HG02571 (cell line): ENCODE measurements around the gene NCAM1.

Source experiments
- ATAC-seq: cut with Tn5 transposase; IDR thresholded peaks from one replicate; pipeline ENCODE4 v1.9.1; 2021; ENCODE audit warnings: mild to moderate bottlenecking, moderate library complexity; ENCODE audit not compliant: unreplicated experiment

The NCAM1 gene

DNA sequence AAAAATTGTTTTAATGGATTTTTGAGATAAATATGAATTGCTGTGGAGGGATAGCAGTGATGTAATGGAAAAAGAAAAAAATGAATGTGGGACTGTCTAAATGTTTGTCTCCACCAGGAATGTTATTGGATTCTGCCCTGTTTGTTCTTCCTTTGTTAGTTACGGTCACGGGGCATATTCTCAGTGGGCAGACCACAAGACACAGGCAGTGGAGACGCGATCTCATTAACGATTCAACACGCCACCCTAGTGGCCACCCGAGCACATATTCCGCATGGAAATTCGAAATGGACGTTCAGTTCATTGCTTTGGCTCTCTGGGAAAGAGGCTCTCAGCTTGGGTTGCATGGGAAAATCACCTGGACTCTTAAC lies 201.4 kb downstream of the NCAM1 start:
- ATAC-seq: no peak

DNA sequence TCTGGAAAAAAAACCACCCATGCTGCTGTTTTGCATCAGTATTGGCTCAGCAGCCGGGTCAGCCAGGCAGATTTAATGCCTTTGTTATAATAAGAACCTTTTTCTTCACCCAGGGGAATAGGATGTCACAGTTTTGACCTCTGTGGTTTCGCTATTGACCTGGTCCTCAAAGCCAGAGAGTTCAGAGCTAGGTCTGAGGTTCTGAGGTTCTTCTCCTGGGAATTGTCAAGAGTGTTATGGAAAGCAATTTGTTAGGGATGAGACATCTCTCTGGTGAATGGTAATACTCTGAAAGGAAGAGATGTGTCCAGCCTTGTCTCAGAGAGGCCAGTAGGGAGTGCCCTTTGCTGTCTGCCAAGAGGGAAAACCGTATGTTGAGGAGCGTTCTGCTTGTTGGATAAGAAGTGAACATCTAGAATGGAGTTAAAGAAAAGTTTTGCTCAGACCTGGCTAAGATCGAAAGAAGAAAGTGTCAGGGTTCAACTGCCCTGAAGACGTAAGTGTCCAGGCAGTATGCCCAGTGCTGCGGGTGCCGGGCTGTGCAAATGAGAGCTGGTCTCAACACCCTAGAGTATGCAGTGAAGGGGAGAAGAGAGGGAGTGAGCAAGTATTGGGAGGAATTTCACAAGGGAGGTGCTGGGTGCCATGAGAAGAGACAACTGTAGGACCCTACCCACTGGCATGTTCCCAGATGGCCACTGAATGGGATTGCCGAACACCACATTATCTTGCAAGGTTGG lies 202.2 kb downstream of the NCAM1 start:
- ATAC-seq: no peak

DNA sequence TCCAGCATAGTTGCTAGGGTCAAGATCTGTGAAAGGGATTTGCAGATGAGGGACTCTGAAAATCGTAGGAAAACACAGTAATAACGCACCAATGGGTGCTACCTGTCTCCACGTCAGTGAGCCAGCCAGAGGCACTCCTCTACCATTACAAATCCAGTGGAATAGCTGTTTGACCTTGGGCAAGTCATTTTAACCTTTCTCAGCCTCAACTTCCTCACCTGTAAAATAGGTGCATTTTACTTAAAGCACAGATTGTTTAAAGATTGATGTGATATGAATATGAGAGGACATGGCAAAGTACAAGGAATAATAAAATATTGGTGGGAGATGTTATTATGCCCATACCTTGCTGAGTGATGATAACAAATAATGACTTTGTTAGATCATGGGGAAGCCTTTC lies 205.1 kb downstream of the NCAM1 start:
- ATAC-seq: no peak

DNA sequence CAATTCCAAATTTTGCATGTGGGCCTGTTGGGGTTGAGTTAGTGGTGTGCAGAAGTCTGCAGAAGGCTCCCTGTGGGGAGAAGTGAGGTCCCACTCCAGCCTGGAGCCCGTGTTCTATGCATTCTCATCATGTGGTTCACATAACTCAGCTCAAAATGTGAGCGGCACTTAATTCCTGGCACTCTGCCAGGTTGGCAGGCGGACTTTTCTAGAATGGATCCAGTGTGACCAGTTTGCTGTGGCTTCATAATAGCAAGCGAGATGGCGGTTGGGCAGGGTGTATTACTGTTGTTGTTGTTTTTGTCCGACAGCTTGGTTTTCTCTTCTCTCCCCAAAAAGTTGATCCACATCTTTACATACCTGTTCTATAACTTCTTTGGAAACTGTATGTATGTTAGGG lies 206.4 kb downstream of the NCAM1 start:
- no peak for ATAC-seq

DNA sequence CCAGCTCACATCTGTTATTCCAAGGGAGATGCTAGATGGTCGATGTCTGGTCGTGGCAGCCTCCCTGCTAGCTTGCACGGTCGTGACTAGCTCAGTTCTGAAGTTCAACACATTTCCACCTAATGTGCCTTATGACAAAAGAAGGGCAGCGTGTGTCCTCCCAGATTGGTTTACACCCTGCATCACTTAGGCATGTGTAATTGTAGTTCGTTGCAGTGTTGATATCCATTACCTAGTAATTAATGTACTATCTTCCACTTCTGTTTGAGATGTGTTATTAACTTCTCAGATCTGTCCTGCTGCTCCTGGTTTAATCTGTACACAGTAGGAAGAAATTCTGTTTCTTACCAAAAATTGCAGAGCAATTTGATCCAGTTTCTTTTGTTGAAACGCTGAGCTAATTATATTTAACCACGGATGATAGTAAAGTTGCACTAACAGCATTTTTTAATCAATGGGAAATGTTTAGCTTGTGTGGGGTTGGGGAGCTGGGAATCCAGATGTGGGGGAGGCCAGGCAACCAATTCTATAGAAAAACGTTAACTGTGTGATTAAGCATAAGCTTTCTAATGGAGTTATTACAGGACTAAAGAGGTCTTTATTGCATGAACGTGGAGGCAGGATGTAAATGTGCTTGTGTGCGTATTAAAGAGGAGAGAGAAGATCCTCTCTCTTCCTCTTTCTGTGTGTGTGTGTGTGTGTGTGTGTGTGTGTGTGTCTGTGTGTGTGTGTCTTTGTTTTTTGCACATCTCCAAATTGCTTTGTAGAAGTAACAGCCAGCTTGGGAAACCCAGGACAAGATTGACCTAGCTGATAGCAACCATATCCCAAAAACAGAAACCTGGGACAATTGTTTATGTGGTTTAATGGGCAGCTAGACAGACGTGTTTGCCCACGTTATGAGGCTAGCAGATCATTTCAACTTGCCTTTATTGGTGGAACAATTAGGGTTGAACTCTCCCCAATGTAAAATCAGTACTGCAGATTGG lies 207.4 kb downstream of the NCAM1 start:
- ATAC-seq: no peak

DNA sequence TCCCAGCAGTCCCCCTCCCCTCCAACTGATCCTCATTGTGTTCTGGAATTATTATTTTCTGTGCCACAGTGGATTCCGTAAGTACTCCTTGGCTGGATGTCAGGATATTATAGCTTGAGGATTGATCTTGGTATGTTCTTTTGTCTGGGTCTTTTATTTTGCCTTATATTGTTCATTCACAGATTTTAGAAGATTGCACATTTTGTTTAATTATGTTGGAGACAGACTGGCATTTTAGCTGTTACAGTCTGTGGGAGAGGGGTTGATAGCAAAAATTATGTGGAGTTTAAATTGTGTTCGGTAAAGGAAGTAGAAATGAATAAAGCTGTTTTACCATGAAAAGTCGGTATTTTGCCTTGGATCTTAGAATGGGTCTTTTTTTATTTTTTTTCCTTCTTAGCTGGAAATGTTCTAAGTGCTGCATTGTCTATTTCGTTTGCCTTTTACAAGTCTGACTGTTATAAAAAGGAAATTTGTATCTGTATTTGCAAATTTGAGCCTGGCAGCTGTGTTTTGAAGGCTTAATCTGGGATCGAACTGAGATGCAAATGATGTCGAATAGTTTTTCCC lies 211.2 kb downstream of the NCAM1 start:
- no peak for ATAC-seq

DNA sequence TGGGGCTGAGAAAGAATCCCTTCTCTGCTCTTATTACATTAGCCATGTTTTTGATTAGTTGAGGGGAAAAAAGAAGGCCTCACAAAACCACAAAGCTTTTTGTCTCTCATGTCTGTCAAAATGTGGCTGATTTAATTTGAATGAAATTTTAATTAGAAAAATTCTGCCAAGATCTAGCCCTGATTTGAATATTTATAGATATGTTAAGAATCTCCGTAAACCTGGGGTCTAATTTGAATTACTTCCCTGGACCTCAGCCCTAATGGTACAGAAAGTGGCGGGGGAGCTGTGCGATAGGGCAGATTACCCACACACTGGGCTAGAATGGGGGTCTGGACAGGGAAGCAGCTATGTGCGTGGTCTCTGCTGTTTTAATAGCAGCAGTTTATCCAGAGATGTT lies 211.9 kb downstream of the NCAM1 start:
- no peak for ATAC-seq

DNA sequence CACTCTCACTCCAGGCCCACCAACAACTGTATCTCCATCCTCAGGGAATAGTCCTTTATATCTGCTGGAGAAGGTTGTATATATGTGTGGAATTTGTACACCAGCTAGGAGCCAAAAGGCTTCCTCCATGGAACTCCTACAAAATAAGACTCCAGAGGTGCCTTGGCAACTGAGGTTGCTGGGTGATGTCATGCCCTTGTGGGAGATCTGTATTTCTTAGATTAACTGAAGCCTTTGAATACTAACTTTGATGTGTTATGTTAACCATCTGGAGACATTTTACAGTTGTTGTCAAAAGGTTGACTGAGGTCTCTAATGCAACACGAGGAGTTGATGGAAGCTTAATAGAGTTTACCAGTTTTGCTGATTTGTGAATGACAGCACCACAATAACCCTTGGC lies 213.7 kb downstream of the NCAM1 start:
- ATAC-seq: no peak

DNA sequence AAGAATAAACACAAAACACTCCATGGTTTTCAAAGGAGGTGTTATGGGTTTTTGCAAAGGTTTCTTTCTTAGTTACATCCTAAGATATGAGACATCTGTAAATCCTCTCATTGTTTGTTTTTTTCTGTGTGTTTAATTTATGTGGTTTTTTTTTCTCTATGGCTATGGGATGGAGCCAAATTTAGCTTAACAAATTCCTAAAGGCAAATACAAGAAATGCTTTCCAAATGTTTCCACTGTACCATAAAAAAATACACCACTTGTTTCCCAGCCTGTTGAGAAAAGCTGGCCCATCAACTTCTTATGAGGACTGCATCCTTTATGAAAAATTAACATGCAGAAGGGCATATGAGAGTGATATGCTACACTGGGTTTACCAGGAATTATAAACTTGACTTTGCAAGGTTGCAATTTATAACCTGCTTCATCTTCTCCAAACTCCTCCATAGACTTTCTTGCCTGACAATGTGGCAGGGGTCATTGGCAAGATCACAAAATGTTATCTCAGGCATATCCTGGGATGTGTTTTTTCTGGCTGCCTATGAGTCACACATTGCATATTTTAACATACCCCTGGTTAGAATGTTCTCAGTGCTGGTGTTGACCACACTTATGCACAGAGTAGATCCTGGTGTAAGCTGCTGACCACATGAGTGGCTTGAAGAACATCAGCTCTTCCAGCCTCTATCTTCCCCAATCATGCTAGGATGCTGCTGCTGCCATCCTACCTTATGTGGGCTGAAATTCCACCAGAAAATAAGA lies 215.6 kb downstream of the NCAM1 start:
- no peak for ATAC-seq

DNA sequence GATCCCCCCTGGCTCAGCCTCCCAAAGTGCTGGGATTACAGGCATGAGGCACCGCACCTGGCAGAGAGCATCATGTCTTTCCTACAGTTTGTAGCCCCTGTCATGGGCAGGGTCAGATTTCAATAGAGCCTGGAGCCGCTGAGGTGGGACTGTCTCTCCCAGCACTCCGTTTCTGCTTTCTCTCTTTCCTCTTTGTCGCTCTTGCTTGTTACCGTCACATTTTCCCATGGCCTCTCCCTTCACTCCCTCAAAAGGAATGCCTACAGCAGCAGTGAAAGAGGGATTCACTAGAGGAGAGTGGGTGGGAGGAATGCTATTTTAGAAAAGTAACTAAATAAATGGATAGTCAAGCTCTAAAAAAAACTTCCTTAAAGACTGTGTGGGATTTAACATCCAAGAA lies 216.5 kb downstream of the NCAM1 start:
- no peak for ATAC-seq

DNA sequence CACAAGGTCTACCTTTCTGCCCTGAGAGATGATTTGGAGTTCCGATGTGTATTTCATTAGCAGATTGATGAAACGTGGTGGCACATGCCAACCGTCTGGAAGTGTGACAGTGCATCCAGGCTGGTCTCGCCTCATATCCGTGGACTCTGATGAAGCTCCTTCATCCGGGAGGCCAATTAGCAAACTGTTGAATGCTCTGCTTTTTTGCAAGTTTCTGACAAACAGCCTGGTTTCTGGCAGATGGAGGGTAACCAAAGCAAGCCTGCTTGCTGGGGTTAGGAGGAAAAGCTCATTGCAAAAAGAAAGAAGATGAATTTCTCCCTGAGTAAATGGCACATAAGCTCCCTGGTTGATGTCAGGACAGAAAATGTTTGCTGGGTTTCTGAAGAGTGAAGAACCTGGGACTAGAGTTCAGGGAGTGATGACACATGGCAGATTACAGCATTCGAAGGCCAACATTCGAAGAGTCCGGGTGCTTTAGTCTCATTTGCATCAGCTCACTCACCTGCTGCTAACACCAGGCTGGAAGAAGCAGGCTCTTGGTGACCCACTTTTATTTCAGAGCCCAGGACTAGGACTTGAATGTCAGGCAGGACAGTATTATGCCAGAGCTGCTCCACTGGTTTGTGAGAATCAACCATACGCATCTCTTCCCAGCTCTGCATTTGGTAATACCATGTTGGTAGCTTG lies 217.3 kb downstream of the NCAM1 start:
- ATAC-seq: no peak

DNA sequence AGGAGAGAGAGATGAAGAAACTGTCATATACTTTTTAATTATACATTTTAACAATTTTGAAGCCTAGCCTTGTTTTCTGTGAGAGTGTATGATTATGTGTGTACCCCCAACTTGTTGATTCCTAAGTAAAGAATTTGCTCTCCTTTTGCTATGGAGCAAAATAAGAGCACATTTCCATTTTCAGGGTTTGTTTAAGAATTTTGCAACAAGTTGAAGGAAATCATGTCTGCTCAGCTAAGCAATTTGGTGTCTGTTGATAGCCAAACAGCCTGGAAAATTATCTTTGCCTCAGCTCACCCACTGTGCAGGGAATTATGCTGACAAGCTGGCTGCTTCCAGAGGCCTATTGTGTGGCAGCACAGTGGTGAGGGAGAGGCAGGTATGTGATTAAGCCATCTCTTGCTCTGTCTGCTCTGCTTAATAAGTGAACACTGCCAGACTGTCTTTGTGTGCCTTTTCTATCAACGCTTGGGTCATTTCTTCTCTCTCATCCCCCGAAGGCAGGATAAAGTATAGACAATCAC lies 218.0 kb downstream of the NCAM1 start:
- no peak for ATAC-seq

DNA sequence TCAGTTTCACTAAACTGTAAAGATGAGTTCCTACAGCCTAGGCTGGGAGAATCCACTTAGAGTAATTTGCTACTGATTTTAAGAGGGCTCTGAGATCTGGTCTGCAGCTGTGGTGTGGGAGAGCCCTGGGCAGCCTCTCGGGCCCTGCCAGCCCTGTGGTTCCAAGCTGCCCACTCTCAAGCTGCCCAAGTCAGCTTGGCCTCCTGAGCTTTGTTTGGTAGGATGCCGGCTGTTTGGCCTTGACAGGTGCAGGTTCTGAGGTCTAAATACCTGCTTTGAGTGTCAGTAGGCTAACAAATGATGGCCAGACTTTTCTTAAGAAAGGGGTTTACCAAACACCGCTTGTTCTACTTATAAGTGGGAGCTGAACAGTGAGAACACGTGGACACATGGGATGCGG lies 219.9 kb downstream of the NCAM1 start:
- no peak for ATAC-seq

DNA sequence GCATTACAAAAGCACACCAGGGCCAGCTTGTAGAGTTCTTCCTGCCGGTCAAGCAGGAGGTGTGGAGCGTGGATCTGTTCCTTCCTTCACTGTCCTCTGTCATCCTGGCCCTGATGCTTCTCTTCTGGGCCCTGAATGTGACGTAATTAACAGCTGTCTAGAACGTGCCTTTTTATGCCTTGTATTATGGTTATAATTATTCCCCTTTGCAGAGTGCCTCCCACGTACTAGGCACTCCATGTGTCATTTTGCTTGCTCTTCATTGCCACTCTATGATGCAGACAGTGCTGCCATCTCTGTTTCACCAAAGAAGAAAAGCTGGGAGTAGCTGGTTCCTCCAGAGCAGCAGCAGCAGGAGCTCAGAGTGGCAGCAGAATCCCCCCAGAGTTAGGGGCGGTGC lies 221.1 kb downstream of the NCAM1 start:
- ATAC-seq: no peak

DNA sequence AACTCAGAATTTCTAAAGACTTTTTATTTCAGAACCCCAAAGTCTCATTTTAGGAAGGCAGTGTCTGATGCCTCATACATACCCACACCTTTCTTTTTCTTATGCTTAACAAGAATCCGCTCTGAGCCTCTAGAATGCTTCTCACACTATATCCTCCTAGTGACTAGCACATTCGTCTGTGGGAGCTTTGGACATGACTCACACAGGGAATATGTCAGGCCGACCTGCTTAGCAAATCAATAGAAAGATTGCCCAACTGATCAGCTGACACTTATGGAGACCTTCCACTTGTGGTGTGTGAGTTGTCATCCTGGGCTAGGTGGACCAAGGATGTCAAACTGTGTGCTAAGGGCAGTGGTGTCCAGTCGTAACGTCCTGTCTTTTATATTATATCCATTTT lies 223.3 kb downstream of the NCAM1 start:
- no peak for ATAC-seq

DNA sequence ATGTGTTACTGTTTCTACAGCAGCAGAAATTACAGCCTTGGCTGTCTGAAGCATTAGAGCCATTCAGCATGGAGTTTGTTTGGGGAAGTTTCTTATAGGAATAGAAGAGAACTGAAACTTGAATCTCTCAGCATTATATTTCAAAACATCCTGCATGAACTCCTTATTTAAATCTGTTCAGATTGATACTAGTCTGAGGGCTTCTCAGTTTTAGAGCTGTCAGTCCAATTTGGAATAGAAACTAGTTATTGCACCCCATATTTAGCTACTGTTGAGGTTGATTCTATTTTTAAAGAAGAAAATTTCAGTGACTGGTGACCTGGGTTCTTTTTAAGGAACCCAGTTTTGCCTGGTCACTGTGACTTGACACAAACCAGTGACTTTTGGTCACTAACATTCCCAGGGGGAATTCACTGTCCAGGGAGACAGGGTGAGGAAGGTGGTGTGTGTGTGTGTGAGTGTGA lies 227.2 kb downstream of the NCAM1 start:
- ATAC-seq: no peak

DNA sequence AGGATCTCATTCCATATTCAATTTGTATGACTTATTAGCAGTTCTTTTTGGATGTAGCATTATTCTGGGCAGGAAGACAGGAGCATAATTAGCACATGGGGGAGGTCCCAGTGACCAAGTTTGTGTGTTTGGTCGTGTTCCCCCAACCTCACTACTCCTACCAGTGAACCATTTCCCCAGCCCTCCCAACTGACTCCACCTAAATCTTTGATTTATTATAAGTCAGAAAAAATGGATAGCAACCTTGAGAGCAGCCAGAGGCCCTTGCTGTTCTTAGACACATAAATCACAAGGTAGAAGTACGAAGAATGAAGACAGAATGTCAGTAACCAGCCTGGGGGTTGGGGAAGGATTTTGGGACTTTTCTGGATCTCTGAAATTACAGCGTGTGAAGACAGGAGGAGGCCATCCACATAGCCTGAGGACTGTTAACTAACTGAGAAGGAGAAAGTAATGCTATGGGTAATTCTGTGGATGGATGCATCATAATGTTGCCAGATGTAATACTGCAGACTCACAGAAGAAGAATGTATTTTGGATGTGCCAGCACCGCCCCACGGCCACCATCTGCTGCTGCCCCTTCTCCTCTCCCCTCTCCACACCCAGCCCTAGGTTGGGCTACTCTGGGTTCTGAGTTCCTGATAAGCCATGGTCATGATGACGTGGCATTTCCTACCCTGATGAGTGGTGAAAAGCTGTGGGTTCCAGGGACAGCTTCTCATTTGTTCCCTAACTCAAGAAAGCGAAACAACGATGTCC lies 228.9 kb downstream of the NCAM1 start:
- ATAC-seq: no peak

DNA sequence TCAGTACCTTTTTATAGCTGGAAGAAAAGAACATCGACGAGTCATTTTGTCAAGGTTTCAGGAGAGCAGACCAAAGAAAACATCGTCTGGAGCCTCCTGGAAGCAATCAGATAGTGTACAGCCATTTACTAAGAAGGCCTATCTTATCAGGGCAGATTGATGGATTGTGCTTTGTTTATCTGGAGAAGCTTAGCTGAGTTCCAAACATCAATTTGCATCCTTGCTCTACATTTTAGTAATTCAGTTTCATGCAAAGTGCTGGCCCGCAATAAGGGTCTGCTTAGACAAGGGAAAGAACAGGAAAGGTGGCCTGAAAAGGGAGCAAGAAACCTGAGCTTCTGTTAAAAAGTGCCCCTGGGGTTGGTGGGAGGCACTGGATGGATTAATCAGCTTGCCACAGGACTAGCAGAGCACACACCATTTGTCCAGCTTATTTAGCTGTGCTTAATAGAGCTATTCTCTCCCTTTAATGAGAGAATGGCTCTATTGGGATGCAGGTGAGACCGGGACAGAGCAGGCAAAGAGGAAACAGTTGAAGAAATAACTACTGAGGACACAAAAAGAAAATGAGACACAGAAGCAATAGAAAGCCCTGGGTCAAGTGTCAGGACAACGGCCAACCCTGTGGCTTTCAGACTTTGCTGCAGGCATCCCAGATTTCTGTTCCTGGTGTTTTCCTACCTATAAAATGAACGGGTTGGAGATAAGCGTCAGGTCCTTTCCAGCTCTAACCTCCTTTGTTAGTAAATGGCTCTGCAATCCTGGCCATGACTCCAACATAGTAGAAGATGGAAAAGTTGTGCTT lies 231.1 kb downstream of the NCAM1 start:
- ATAC-seq: no peak

DNA sequence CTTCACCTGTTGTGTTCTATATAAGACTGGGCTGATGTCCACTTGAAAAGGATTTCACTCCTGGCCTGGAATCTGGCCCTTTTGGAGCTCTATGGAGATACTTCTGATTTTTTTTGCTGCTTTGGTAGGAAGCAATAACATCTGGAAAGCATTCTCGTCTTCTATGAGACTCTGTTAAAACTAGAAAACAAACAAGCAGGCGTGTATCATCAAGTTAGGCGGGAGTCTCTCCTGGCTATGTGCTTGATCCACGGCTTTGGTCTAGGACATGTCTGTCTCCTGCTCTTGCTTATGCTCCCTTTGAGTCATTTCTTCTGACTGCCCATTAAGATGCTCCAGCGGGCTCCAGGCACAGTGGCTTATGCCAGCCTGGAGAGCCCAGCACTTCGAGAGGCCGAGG lies 231.8 kb downstream of the NCAM1 start:
- ATAC-seq: no peak
